RPMI8226 (cell line): ENCODE data around the gene IL18BP.

ENCODE experiments used
- DNase-seq: peaks from one replicate; pipeline ENCODE4 v3.0.0-alpha.2; 2015

Gene IL18BP

DNA sequence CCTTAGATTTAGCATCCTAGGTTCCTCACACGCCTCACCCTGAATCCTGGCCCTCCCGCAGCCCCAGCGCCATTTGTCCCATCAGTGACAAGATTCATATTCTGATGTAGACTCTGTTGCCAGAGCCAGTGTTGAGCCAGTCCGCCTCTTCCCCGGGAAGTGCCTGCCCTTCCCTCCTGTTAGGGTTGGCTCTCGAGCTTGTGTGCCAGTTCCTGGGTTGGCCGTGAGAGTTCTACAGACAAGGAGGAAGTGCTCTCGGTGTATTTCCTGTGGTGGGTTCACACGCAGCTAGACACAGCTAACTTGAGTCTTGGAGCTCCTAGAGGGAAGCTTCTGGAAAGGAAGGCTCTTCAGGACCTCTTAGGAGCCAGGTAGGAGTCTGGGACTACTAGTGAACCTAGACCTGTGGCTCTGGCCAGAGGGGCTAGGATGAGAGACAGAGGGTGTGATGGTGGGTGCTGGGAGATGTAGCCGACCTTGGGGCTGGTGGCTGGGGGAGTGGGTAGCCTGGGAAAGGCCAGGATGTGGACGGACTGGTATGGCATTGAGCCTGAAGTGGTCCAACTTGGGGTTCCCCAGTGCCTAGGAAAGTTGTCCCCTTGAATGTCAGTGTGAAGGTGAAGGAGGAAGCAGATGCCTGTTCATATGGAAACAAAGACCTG is at the start of gene IL18BP:
Gene IL18BP (plus strand): TSS at position 261 of the 662 bp plus-strand sequence. CDS start 1,076 bp downstream, outside the sequence.
- DNase-seq, result no peak

DNA sequence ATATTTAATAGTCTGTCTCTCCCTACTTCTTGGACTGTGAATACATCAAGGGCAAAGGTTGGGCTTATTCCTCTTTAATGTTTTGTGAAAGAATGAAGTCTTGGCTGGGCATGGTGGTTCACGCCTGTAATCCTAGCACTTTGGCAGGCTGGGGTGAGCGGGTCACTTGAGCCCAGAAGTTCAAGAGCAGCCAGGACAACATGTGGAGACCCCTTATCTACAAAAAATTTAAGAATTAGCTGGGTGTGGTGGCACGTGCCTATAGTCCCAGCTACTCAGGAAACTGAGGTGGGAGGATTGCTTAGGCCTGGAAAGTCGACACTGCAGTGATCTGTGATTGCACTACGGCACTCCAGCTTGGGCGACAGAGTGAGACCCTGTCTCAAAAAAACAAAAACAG is 49.7 kb upstream of the IL18BP start:
- no peak for DNase-seq

DNA sequence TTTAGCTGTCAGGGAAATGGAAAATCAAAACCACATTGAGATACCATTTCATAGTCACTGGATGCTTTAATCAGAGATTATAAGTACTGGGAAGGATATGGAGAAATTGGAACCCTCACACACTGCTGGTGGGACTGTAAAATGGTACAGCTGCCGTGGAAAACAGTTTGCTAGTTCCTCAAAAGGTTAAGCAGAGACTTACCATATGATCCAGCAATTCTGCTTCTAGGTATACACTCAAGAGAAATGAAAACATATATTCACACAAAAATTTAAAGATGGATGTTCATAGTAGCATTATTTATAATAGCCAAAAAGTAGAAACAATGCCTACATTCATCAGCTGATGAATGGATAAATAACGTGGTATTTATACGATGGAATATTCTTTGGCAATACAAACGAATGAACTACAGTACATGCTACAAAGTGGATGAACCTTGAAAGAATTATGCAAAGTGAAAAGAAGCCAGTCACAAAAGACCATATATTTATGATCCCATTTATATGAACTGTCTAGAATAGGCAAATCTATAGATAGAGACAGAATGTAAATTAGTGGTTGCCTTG is 46.9 kb upstream of the IL18BP start:
- DNase-seq, result no peak

DNA sequence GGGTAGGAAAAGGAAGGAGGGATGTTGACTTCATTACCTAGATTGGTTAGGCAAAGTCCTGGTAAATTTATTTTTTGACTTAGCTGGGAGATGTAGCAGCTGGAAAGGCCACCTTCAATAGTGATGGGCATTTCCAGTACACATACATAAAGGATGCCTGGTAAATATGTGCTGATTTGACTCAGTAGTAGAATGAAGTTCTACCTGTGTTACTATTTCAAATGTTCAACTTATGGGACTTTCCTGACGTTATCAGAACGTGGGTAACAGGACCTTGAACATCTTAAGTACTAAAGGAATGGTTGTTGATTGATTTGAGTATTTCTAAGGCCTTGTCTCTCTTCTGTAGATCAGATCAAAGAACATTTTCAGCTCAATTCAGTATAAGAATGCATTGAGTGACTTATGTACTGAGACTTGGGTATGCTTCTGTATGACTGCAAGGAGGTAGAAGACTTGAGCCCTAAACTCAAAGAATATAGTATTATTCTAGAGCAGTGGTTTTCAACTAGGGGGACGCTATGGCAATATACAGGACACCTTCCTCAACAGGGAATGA is 42.7 kb upstream of the IL18BP start:
- no peak for DNase-seq

DNA sequence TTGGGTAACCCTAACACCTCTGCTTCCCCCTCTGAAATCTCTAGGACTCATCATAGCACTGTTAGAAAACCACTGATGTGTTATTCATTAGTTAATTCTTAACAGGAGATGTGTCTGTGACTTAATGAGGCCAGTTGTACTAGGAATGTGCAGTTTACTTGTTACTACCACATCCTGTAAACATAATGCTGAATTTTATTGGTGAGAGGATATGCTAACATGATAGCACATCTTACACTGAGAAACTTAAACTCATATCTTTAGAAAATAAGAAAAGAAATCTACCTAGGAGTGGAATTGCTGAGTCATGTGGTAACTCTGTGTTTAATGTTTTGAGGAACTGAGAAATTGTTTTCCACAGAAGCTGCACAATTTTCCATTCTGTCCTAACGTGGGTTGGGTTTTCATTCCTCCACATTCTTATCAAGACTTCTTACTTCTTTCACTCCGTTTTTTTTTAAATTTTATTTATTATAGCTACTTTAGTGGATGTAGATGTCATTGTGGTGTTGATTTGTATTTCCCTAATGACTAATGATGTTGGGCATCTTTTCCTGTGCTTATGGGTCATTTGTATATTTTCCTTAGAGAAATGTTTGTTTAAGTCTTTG is 36.2 kb upstream of the IL18BP start:
- peak; percentile 48 for DNase-seq

DNA sequence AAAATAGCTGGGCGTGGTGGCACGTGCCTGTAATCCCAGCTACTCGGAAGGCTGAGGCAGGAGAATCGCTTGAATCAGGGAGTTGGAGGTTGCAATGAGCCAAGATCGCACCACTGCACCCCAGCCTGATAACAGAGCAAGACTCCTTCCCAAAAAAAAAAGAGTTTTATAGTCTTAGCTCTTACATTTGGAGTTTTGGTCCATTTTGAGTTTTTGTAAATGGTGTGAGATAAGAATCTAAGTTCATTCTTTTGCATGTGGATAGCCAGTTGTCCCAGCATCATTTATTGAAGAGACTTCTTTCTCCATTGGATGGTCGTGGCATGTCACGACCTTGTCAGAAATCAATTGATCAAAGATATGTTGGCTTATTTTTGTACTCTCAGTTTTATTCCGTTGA is 35.2 kb upstream of the IL18BP start:
- no peak for DNase-seq

DNA sequence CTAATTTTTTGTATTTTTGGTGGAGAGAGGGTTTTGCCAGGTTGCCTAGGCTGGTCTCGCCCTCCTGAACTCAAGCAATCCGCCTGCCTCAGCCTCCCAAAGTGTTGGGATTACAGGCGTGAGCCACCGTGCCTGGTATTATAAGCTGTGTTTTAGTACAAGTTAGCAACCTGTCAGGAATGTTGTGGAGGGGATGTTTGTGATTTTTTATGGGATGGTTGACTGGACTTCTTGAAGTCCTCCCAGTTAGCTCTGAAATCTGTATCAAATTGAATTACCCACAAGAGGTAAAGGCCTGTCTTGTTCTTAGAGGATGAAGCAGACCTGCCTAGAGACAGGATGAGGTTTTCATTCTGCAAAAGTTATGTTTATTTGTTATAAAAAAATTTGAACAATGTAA is 34.1 kb upstream of the IL18BP start:
- DNase-seq, result no peak

DNA sequence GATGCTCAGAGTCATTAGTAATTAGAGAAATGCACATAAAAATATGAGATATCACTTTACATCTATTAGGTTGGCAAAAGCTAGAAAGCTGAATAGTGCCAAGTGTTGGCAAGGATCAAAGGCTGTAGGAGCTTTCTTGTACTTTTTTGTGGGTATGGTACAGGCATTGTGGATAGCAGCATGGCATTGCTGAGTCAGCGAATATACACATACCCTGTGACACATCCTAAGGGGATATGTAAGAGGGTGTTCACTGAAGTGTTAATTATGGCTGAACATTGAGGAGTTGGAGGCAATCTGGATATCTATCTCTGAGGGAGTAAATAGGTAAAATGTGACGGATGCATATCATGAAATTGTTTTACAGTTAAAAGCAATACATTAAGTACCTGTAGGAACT is 27.0 kb upstream of the IL18BP start:
- DNase-seq, result no peak

DNA sequence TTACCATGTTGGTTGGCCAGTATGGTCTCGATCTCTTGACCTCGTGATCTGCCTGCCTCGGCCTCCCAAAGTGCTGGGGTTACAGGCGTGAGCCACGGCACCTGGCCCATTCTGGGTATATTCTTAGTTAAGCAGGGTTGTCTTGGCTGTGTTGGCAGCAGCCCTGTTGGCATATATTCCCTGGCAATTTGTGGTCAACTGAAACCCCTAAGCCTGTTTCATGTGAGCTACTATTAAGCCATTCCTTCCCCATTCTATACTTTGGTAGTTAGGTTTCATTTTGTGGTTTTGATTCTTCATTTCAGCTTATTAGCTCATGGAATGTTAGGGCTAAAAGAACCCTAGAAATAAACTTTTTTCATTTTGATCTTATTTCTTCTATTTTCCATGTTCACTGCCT is 22.2 kb upstream of the IL18BP start:
- no peak for DNase-seq

DNA sequence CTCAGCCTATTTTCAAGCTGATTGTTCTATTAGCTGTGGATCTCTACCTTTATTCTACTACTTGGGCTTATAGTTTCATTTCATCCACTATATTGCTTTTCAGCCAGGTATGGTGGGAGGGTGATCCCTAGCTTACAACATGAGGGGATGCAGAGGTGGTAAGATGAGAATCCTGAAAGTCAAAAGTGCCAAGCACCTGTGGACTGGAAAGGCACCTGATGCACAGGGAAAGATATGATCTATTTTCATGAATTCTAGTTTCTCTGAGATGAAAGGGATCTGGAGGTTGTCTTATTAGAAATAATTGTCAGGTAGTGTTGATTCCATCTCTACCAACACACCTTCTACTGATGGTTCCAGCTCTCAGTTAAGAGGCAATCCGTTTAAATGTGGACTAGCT is 21.6 kb upstream of the IL18BP start:
- DNase-seq, result no peak

DNA sequence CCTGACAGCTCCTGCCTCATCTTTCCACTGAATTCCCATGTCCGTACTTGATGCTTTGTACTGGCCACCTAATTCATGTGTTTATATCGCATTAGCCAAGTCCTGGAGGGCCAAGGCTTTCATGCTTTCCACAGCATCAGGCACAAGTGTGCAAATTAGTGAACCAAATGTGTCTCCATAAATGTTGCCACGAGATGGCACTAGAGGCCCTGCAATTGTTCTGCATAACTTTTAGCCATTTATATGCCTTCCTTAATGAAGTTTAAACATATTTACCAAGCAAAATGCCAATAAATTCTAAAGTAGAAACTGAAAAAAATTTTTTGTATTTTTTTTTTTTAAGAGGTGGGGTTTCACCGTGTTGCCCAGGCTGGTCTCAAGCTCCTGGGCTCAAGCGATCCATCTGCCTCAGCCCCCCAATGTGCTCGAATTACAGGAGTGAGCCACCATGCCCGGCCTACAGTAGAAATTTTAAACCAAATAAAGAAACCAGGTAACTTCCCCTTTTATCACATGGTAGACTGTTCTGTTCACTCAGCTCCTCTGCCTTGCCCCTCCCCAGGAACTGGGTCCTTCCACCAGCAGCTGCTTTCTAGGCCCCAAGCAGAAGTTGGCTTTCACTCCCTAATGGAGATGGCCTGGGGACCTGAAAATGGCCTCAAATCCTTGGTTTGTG is 20.8 kb upstream of the IL18BP start:
- DNase-seq, result peak; percentile 59

DNA sequence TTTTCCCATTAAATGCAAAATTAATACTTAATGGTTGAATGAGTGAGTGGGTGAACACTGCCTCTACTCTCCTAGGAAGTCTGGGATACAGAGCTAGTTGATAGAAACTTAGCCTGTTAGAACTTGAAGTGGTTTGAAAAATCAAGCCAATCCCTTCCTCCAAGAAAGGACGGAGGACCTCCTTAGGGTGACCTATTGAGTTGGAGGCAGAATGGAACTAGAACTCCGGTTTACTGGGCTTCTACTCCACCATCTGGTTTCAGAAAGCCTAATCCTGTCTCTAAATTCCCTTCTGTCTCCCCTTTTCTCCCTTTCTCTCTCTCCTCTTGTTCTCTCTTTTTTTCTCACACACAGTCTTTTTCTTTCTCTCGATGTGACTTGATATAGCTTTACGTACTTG is 19.6 kb upstream of the IL18BP start:
- no peak for DNase-seq

DNA sequence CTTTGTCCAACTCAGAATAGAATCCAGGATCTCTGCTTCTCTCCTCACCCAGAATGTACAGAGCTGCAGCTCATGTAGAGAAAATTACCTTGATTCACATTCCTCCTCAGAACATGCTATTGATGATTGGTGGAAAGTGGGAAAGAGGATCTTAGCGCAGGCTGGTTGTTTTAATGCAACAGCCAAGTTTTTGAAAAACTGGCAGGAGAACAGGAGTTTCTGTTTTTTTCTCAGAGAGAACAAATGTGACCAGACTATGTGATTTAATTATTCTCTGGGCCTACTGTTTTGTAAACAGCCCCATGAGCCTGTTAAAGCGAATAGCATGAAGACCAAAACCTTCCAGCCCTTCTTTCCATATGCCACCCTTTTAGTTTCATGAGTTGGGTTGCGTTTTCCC is 19.1 kb upstream of the IL18BP start:
- DNase-seq, result no peak

DNA sequence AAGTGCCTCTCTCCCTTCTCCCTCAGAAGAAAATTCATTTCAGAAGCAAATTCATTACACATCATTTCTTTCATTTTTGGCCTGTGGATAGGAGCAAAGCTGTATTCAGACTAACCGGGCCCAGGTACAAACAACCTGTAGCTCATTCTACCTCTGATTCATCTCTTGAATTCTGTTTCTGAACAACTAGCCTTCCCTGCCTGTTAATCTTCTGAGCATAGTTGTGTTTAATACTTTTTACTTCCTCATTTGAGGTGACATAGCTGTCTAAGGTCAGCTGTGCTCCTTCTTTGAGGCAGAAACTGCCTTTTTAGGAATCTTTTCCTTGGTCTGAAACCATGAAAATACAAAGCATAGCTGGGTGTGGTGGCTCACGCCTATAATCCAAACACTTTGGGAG is 12.6 kb upstream of the IL18BP start:
- DNase-seq, result no peak

DNA sequence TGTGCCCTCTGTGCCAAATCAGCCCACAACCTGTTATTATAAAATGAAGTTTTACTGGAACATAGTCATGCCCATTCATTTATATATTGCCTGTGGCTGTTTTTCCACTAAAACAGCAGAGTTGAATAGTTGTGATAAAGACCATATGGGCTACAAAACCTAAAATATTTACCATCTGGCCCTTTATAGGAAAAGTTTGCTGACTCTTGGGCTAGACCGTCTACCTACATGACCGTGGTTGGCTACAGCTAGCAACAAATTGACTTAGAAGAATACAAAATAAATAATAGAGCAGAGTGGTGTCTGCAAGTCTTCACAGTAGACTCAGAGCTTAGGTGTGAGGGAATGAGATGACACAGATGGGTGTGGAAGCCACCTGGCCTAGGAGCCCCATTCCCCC is 11.2 kb upstream of the IL18BP start:
- DNase-seq, result no peak

DNA sequence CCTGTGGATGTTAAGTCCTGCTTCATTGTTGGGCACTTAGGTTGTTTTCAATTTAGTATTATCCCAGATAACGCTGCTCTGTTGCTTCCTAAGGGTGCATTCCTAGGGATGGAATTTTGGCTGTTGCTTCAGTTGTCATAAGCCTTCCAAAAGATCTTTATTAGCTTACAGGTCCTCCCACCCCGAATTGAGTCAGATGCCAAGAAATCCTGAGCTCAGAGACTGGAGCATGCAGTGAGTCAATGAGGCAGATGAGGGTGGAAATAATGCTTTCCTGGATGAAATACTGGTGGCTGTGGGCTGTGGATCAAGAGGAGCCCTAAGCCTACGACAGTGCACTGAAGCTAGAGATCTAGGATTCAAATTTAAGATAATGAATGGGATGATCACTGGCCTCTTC is 10.7 kb upstream of the IL18BP start:
- DNase-seq, result no peak

DNA sequence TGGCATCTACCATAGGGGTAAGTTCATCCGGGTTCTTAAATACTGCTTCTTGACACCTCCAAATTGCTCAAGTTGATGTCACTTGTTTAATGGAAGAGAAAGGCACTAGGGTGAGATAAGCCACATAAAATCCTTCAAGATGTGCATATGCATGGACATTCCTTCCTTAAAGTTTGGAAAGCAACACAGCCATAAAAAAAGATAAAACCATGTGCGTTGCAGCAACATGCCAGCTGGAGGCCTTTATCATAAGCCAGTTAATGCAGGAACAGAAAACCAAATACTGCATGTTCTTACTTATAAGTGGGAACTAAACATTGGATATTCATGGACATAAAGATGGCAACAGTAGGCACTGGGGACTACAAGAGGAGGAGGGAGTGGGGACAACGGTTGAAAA is 8.0 kb upstream of the IL18BP start:
- DNase-seq, result no peak

DNA sequence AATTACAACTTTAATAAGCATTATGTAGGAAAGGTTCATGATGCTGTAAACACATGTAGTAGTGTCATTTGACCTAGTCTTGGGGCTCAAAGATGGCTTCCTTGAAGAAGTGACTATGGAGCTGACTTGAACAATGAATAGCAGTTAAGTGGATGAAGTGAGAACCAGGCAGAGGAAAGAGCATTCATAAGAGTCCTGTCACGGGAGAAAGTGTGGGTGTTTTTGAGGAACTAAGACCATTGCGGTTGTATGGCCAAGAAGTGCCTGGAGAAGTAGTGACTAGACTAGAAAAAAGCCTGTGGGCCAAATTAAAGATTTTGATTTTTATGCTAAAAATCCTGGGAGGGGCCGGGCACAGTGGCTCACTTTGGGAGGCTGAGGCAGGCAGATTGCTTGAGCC is 7.2 kb upstream of the IL18BP start:
- no peak for DNase-seq

DNA sequence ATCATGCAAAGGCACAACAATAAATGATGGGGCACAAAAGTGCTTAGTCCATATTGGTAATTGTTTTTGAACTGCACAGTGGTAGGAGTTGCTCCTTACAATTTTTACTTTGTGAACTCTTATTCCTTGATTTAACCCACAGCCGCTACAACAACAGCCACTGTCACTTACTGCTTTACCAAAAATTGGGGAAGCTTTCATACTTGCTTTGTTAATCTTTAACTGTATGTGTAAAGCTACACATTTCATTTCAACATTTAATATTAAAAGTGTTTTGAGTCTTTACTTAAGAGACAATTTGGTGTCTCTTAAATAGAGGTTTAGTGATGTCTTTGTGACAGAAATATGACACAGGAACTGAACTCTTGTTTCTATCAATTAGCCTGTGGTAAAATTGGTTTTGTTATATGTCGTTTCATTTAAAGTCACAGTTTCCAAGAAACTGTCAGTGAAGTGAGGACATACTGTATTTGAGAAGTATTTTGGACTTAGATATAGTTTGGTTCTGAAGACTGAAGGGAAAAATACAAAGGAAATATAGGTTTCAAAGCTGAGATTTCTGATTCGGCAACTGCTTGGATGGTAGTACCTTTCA is 6.5 kb upstream of the IL18BP start:
- no peak for DNase-seq

DNA sequence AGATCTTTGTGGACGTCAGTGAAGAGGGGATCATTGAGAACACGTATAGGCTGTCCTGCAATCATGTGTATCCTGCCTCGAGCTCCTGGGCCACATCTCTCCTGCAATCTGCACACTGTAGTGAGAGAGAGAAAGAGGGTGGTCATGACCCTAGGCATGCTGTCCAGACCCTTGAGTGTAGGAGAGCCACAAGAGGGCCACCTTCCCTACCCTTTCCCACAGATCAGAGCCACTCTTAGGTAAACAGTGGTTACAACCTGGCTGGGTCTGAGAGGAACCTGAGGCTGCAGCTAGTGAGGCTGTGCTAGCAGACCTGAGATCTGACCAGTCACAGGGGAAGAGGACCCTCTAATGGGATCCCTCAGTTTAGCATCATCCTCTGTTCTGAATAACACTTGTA is 3.9 kb upstream of the IL18BP start:
- no peak for DNase-seq

DNA sequence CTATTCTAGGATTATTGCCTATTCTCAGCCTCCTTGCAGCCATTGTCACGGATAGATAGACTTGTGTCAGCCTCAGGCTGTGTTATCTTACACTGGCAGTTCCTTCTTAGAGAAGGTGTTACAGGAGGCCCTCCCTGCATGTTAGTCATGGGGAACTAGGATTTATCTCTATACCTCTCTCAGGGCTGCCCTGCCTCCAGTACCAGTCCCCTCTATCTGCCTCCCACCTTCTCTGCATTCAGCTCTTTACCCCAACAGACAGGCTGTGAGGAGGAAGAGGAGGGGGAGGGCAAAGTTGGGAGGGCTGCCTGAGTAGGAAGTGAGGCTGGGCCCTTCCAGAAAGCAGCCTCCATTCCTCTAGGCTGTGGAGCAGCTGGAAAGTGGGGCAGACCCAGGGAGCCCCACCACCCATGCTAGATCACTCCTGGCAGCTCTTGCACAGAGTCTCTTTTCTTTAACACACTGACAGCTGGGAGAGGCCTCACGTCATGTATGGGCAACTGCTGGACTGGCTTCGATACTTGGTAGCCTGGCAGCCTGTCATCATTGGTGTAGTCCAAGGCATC is 2.9 kb upstream of the IL18BP start:
- DNase-seq, result no peak

DNA sequence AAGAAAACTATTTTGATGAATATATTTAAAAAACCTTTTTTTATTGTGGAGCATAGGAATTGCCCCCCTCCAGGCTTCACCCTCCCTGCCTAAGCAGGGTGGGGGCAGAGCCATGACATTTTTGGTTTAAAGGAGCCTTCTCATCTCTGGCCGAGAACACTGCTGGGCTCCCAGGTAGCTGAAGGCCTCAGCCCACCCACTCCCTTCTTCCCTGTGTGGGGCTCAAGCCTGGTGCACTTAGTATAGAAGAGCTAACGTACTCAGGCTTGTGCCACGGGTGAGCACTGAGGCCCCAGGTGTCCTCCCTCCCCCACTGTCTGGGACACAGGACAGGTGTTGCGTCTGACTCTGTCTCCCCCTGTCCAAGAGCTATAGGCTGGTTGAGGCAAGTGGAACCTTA is 2.2 kb upstream of the IL18BP start:
- DNase-seq, result no peak

DNA sequence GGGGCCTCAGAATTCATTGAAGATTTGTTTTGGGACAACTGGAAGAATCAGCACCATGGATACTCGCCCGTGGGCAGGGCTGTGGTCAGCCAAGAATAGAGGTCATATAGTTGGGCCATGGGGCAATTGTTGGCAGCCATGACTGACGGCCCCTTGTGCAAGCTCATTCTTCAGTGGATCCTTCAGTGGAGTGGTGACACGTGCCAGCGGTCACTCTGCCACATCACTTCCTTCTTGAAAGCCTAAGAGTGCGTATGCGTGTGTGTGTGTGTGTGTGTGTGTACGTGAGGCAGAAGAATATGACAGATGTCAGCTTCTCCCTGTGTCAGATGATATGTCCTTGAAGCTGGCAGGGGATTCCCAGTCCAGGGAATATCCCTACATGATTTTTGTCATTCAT is 1.8 kb upstream of the IL18BP start:
- DNase-seq, result no peak
